Measurements from ENCODE around the gene PIK3R2. TPM values are rescaled to one million over a fixed set of nuclear protein-coding genes. Genes with fewer than 3 reads are reported as not detected.
"Not testable (repeated sequence)": the region's sequence is repeated elsewhere in the genome, so short reads cannot be mapped to it uniquely, and the experiment has no call there.

The PIK3R2 gene
- total RNA-seq, 3 donors from 2014 or later = 16.5 to 21.4 (median 19.6) TPM

- H3K9me3 Mint-ChIP-seq = no peaks in the 10 kb centered on the region
- H3K4me3 Mint-ChIP-seq = no peak overlapping the region
- no peak for DNase-seq
- H3K27me3 Mint-ChIP-seq (ENCODE audit: low read depth) = no peaks in the 10 kb centered on the region
- ATAC-seq = no peak
- H3K4me1 Mint-ChIP-seq (ENCODE audit: low read depth) = peaks cover 26% of the 10 kb centered on the region
- H3K36me3 Mint-ChIP-seq (ENCODE audit: insufficient read depth) = peaks cover 1% of the 10 kb centered on the region
Observed at GRCh38 chr19:18155095-18156087, 2.4 kb downstream of the PIK3R2 start.

- DNase-seq (no peak), ATAC-seq (no peak)
- Mint-ChIP-seq H3K27me3 (ENCODE audit: low read depth) (no peaks in the 10 kb centered on the region), H3K36me3 (ENCODE audit: insufficient read depth) (peaks cover 3% of the 10 kb centered on the region), H3K9me3 (no peaks in the 10 kb centered on the region), H3K4me3 (no peak overlapping the region), H3K4me1 (ENCODE audit: low read depth) (peaks cover 28% of the 10 kb centered on the region)
Observed at GRCh38 chr19:18156268-18156667, 3.3 kb downstream of the PIK3R2 start.

GRCh38 chr19:18156841-18157464, 4.0 kb downstream of the PIK3R2 start:
- Mint-ChIP-seq H3K27me3 (ENCODE audit: low read depth) (no peaks in the 10 kb centered on the region), H3K9me3 (no peaks in the 10 kb centered on the region), H3K4me3 (no peak overlapping the region), H3K36me3 (ENCODE audit: insufficient read depth) (peaks cover 3% of the 10 kb centered on the region), H3K4me1 (ENCODE audit: low read depth) (peaks cover 25% of the 10 kb centered on the region)
- DNase-seq (no peak), ATAC-seq (no peak)

- no peak overlapping the region for H3K4me3 Mint-ChIP-seq
- peaks cover 3% of the 10 kb centered on the region for H3K36me3 Mint-ChIP-seq (ENCODE audit: insufficient read depth)
- H3K4me1 Mint-ChIP-seq (ENCODE audit: low read depth) = peaks cover 21% of the 10 kb centered on the region
- ATAC-seq (no peak), DNase-seq (no peak)
- H3K27me3 Mint-ChIP-seq (ENCODE audit: low read depth) = no peaks in the 10 kb centered on the region
- H3K9me3 Mint-ChIP-seq = no peaks in the 10 kb centered on the region
Observed at GRCh38 chr19:18157465-18158063, 4.6 kb downstream of the PIK3R2 start.

GRCh38 chr19:18158467-18158866, 5.5 kb downstream of the PIK3R2 start:
- ATAC-seq (no peak), DNase-seq (no peak)
- Mint-ChIP-seq H3K36me3 (ENCODE audit: insufficient read depth) (peaks cover 5% of the 10 kb centered on the region), H3K4me3 (no peak overlapping the region), H3K27me3 (ENCODE audit: low read depth) (no peaks in the 10 kb centered on the region), H3K4me1 (ENCODE audit: low read depth) (peaks cover 21% of the 10 kb centered on the region), H3K9me3 (no peaks in the 10 kb centered on the region)

GRCh38 chr19:18159059-18159616, 6.2 kb downstream of the PIK3R2 start:
- H3K4me3 Mint-ChIP-seq; H3K9me3 Mint-ChIP-seq; H3K27me3 Mint-ChIP-seq (ENCODE audit: low read depth); ATAC-seq; DNase-seq; H3K36me3 Mint-ChIP-seq (ENCODE audit: insufficient read depth): not testable (repeated sequence)
- peaks cover 17% of the 10 kb centered on the region for H3K4me1 Mint-ChIP-seq (ENCODE audit: low read depth)

- peaks cover 12% of the 10 kb centered on the region for H3K4me1 Mint-ChIP-seq (ENCODE audit: low read depth)
- H3K27me3 Mint-ChIP-seq (ENCODE audit: low read depth) = no peaks in the 10 kb centered on the region
- H3K9me3 Mint-ChIP-seq = no peaks in the 10 kb centered on the region
- no peak for DNase-seq
- H3K36me3 Mint-ChIP-seq (ENCODE audit: insufficient read depth) = peaks cover 7% of the 10 kb centered on the region
- H3K4me3 Mint-ChIP-seq = no peak overlapping the region
- no peak for ATAC-seq
Observed at GRCh38 chr19:18159810-18160209, 6.8 kb downstream of the PIK3R2 start.

- DNase-seq (no peak), ATAC-seq (no peak)
- Mint-ChIP-seq H3K36me3 (ENCODE audit: insufficient read depth) (peaks cover 7% of the 10 kb centered on the region), H3K9me3 (no peaks in the 10 kb centered on the region), H3K4me3 (peak overlapping the region; percentile 66), H3K4me1 (ENCODE audit: low read depth) (peaks cover 12% of the 10 kb centered on the region), H3K27me3 (ENCODE audit: low read depth) (no peaks in the 10 kb centered on the region)
Observed at GRCh38 chr19:18160493-18160970, 7.6 kb downstream of the PIK3R2 start.

GRCh38 chr19:18160971-18161635, 8.1 kb downstream of the PIK3R2 start:
- peaks cover 13% of the 10 kb centered on the region for H3K36me3 Mint-ChIP-seq (ENCODE audit: insufficient read depth)
- peak; percentile 97 to 98 for ATAC-seq

GRCh38 chr19:18161636-18162002, 8.7 kb downstream of the PIK3R2 start:
- no peaks in the 10 kb centered on the region for H3K27me3 Mint-ChIP-seq (ENCODE audit: low read depth)
- no peak for DNase-seq
- H3K4me1 Mint-ChIP-seq (ENCODE audit: low read depth) = peaks cover 8% of the 10 kb centered on the region
- ATAC-seq = no peak
- H3K4me3 Mint-ChIP-seq = no peak overlapping the region
- peaks cover 15% of the 10 kb centered on the region for H3K36me3 Mint-ChIP-seq (ENCODE audit: insufficient read depth)
- H3K9me3 Mint-ChIP-seq = no peaks in the 10 kb centered on the region

More at GRCh38 chr19:18160971-18161635, 8.1 kb downstream of the PIK3R2 start:
- H3K9me3 Mint-ChIP-seq = no peaks in the 10 kb centered on the region
- no peaks in the 10 kb centered on the region for H3K27me3 Mint-ChIP-seq (ENCODE audit: low read depth)
- DNase-seq = peak; percentile 82
- H3K4me3 Mint-ChIP-seq = peak overlapping the region; percentile 66
- peaks cover 12% of the 10 kb centered on the region for H3K4me1 Mint-ChIP-seq (ENCODE audit: low read depth)

- Mint-ChIP-seq H3K4me3 (no peak overlapping the region), H3K27me3 (ENCODE audit: low read depth) (no peaks in the 10 kb centered on the region), H3K9me3 (no peaks in the 10 kb centered on the region), H3K4me1 (ENCODE audit: low read depth) (peaks cover 8% of the 10 kb centered on the region), H3K36me3 (ENCODE audit: insufficient read depth) (peaks cover 21% of the 10 kb centered on the region)
- no peak for DNase-seq
- ATAC-seq = no peak
Observed at GRCh38 chr19:18164072-18164471, 11.1 kb downstream of the PIK3R2 start.

GRCh38 chr19:18165794-18166544, 13.0 kb downstream of the PIK3R2 start:
- Mint-ChIP-seq H3K4me1 (ENCODE audit: low read depth) (peaks cover 6% of the 10 kb centered on the region), H3K36me3 (ENCODE audit: insufficient read depth) (peaks cover 18% of the 10 kb centered on the region), H3K27me3 (ENCODE audit: low read depth) (no peaks in the 10 kb centered on the region), H3K4me3 (no peak overlapping the region), H3K9me3 (no peaks in the 10 kb centered on the region)
- ATAC-seq (no peak), DNase-seq (no peak)

GRCh38 chr19:18167011-18167410, 14.0 kb downstream of the PIK3R2 start:
- no peak for ATAC-seq
- no peaks in the 10 kb centered on the region for H3K9me3 Mint-ChIP-seq
- no peak overlapping the region for H3K4me3 Mint-ChIP-seq
- no peaks in the 10 kb centered on the region for H3K27me3 Mint-ChIP-seq (ENCODE audit: low read depth)
- H3K36me3 Mint-ChIP-seq (ENCODE audit: insufficient read depth) = peaks cover 18% of the 10 kb centered on the region
- peaks cover 3% of the 10 kb centered on the region for H3K4me1 Mint-ChIP-seq (ENCODE audit: low read depth)
- DNase-seq = no peak
